ENCODE data around the gene CCT8L2. TPM values are rescaled to one million over a fixed set of nuclear protein-coding genes. Genes with fewer than 3 reads are reported as not detected.
"Not testable (repeated sequence)": the region's sequence is repeated elsewhere in the genome, so short reads cannot be mapped to it uniquely, and the experiment has no call there.

The CCT8L2 gene
- total and polyA plus RNA-seq, 2 of the 4 experiments (the other 2 are of a cell fraction): not detected

- H3K79me1 ChIP-seq (ENCODE audit: low read depth in 1 of 2, low read length in 2 of 2); ATAC-seq (ENCODE audit: low read depth); BruUV-seq (replicated peaks); H2BK120ac ChIP-seq (ENCODE audit: low read depth, low read length); in situ Hi-C loops (cut with MboI; ENCODE audit: low sequenced_read_pairs); H3K4me3 ChIP-seq (ENCODE audit: insufficient read depth, low read depth, low read length); H3K4me1 ChIP-seq (ENCODE audit: control insufficient read depth, insufficient read depth, low read length); CTCF ChIA-PET; H3K27ac ChIP-seq (ENCODE audit: insufficient read depth, low read length); H4K8ac ChIP-seq (ENCODE audit: low read depth in 2 of 2, low read length in 2 of 2); H2BK5ac ChIP-seq (ENCODE audit: low read depth, low read length, poor library complexity, severe bottlenecking); H2AK9ac ChIP-seq (replicated peaks; ENCODE audit: low read depth, low read length, poor library complexity); H4K91ac ChIP-seq (ENCODE audit: insufficient read depth, low read depth, low read length); H3K14ac ChIP-seq (replicated peaks; ENCODE audit: low read depth, low read length); H3K36me3 ChIP-seq (ENCODE audit: control insufficient read depth, insufficient read depth, low read length); H2AFZ ChIP-seq (replicated peaks; ENCODE audit: low read length, poor library complexity); H3K27me3 ChIP-seq (ENCODE audit: control insufficient read depth, insufficient read depth, low read length); intact Hi-C loops (cut with micrococcal nuclease); H2BK15ac ChIP-seq (ENCODE audit: low read depth, low read length); H4K20me1 ChIP-seq (ENCODE audit: insufficient read depth, low read length); H3K9me3 ChIP-seq (ENCODE audit: control insufficient read depth, insufficient read depth, low read length); H3K9ac ChIP-seq (ENCODE audit: low read depth, low read length); H3K18ac ChIP-seq (ENCODE audit: low read depth, low read length); H3K4me2 ChIP-seq (ENCODE audit: low read depth, low read length); H3K56ac ChIP-seq (ENCODE audit: extremely low read depth, insufficient read depth, low read length); H2AK5ac ChIP-seq (ENCODE audit: low read depth, low read length); DNase-seq; H2BK20ac ChIP-seq (ENCODE audit: low read depth, low read length); H4K5ac ChIP-seq (ENCODE audit: low read depth, low read length); dilution Hi-C loops (cut with HindIII; ENCODE audit: low sequenced_read_pairs, unreplicated experiment); H3K4ac ChIP-seq (ENCODE audit: low read depth, low read length); H3K9me1 ChIP-seq (ENCODE audit: insufficient read depth, low read length); POLR2A ChIA-PET (ENCODE audit: unreplicated experiment); H3K23ac ChIP-seq (ENCODE audit: low read depth, low read length): not testable (repeated sequence)
- WGBS, 2 experiments (ENCODE audit: extremely low coverage in 2 of 2, insufficient read length in 1 of 2): 68% methylated on average over 6 of the region's 13 CpGs; no CpG with 5 or more reads in 1 of the 2 experiments
These were observed 24.8 kb downstream of the CCT8L2 start for GRCh38 chr22:16567617-16568424.

DNA sequence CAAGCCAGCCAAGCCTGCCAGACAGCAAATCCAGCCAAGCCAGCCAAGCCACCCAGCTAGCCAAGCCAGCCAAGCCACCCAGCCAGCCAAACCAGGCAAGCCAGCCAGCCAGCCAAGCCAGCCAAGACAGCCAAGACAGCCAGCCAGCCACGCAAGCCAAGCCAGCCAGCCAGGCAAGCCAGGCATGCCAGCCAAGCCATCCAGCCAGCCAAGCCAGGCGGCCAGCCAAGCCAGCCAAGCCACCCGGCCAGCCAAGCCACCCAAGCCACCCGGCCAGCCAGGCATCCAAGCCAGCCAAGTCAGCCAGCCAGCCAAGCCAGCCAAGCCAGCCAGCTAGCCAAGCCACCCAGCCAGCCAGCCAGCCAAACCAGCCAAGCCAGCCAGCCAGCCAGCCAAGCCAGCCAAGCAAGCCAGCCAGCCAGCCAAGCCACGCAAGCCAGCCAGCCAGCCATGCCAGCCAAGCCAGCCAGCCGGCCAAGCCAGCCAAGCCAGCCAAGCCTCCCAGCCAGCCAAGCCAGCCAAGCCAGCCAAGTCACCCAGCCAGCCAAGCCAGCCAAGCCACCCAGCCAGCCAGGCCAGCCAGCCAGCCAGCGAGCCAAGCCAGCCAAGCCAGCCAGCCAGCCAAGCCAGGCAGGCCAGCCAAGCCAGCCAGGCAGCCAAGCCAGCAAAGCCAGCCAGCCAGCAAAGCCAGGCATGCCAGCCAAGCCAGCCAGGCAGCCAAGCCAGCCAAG, 26.0 kb downstream of the CCT8L2 start:
- H3K9me3 ChIP-seq (ENCODE audit: control insufficient read depth, insufficient read depth, low read length); in situ Hi-C loops (cut with MboI; ENCODE audit: low sequenced_read_pairs); H2BK120ac ChIP-seq (ENCODE audit: low read depth, low read length); H3K27me3 ChIP-seq (ENCODE audit: control insufficient read depth, insufficient read depth, low read length); H4K8ac ChIP-seq (ENCODE audit: low read depth in 2 of 2, low read length in 2 of 2); H4K20me1 ChIP-seq (ENCODE audit: insufficient read depth, low read length); H3K4me1 ChIP-seq (ENCODE audit: control insufficient read depth, insufficient read depth, low read length); intact Hi-C loops (cut with micrococcal nuclease); H3K4me3 ChIP-seq (ENCODE audit: insufficient read depth, low read depth, low read length); dilution Hi-C loops (cut with HindIII; ENCODE audit: low sequenced_read_pairs, unreplicated experiment); H4K91ac ChIP-seq (ENCODE audit: insufficient read depth, low read depth, low read length); CTCF ChIA-PET; H3K4me2 ChIP-seq (ENCODE audit: low read depth, low read length); H2BK5ac ChIP-seq (ENCODE audit: low read depth, low read length, poor library complexity, severe bottlenecking); ATAC-seq (ENCODE audit: low read depth); H3K36me3 ChIP-seq (ENCODE audit: control insufficient read depth, insufficient read depth, low read length); DNase-seq; H2AK5ac ChIP-seq (ENCODE audit: low read depth, low read length); H3K9me1 ChIP-seq (ENCODE audit: insufficient read depth, low read length); H2BK15ac ChIP-seq (ENCODE audit: low read depth, low read length); H2BK20ac ChIP-seq (ENCODE audit: low read depth, low read length); H4K5ac ChIP-seq (ENCODE audit: low read depth, low read length); H2AK9ac ChIP-seq (replicated peaks; ENCODE audit: low read depth, low read length, poor library complexity); H3K9ac ChIP-seq (ENCODE audit: low read depth, low read length); POLR2A ChIA-PET (ENCODE audit: unreplicated experiment); H3K23ac ChIP-seq (ENCODE audit: low read depth, low read length); H3K4ac ChIP-seq (ENCODE audit: low read depth, low read length); H3K27ac ChIP-seq (ENCODE audit: insufficient read depth, low read length); H3K79me1 ChIP-seq (ENCODE audit: low read depth in 1 of 2, low read length in 2 of 2); BruUV-seq (replicated peaks); H3K18ac ChIP-seq (ENCODE audit: low read depth, low read length); H3K56ac ChIP-seq (ENCODE audit: extremely low read depth, insufficient read depth, low read length); H3K14ac ChIP-seq (replicated peaks; ENCODE audit: low read depth, low read length); H2AFZ ChIP-seq (replicated peaks; ENCODE audit: low read length, poor library complexity): not testable (repeated sequence)
- 68% methylated on average over 2 of the region's 7 CpGs; no CpG with 5 or more reads in 1 of the 2 experiments for WGBS, 2 experiments (ENCODE audit: extremely low coverage in 2 of 2, insufficient read length in 1 of 2)
